Measurements from ENCODE around the gene NANOG. TPM values are rescaled to one million over a fixed set of nuclear protein-coding genes. Genes with fewer than 3 reads are reported as not detected.
"Not testable (repeated sequence)": the region's sequence is repeated elsewhere in the genome, so short reads cannot be mapped to it uniquely, and the experiment has no call there.

Gene NANOG
- total RNA-seq, 1 donor from 2014 or later = 0.58 TPM

DNA sequence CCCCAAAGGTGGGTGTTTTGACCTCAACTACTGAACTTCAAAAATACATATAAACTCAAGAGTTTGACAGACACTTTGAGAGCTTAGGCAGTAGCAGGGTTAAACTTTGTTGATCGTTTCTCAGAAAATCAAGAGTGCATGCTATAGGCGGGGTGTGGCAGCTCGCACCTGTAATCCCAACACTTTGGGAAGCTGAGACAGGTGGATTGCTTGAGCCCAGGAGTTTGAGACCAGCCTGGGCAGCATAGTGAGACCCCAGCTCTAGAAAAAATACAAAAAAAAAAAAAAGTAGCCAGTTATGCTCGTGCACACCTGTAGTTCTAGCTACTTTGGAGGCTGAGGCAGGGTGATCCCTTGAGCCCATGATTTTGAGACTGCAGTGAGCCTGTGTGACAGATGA, 12.3 kb downstream of the NANOG start:
- no peaks in the 10 kb centered on the region for H3K27me3 Mint-ChIP-seq (ENCODE audit: low read depth)
- no peaks in the 10 kb centered on the region for H3K36me3 Mint-ChIP-seq
- no peak overlapping the region for H3K27ac Mint-ChIP-seq

GRCh38 chr12:7806319-7806718, 17.1 kb downstream of the NANOG start:
- not testable (repeated sequence) for H3K4me1 Mint-ChIP-seq; H3K36me3 Mint-ChIP-seq; H3K27me3 Mint-ChIP-seq (ENCODE audit: low read depth); H3K27ac Mint-ChIP-seq; H3K4me3 Mint-ChIP-seq; DNase-seq (ENCODE audit: low spot score in 2 of 2, unreplicated experiment in 2 of 2); H3K9me3 Mint-ChIP-seq

More for the DNA sequence above, 12.3 kb downstream of the NANOG start:
- TF ChIP-seq, protein P1, sequence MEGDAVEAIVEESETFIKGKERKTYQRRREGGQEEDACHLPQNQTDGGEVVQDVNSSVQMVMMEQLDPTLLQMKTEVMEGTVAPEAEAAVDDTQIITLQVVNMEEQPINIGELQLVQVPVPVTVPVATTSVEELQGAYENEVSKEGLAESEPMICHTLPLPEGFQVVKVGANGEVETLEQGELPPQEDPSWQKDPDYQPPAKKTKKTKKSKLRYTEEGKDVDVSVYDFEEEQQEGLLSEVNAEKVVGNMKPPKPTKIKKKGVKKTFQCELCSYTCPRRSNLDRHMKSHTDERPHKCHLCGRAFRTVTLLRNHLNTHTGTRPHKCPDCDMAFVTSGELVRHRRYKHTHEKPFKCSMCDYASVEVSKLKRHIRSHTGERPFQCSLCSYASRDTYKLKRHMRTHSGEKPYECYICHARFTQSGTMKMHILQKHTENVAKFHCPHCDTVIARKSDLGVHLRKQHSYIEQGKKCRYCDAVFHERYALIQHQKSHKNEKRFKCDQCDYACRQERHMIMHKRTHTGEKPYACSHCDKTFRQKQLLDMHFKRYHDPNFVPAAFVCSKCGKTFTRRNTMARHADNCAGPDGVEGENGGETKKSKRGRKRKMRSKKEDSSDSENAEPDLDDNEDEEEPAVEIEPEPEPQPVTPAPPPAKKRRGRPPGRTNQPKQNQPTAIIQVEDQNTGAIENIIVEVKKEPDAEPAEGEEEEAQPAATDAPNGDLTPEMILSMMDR (IDR thresholded peaks at IDR 0.05; ENCODE audit: unreplicated experiment) = no peak
- H3K4me1 Mint-ChIP-seq = peaks cover 6% of the 10 kb centered on the region
- no peak overlapping the region for H3K4me3 Mint-ChIP-seq
- H3K9me3 Mint-ChIP-seq = no peaks in the 10 kb centered on the region
- no peak for DNase-seq (ENCODE audit: low spot score in 2 of 2, unreplicated experiment in 2 of 2)

GRCh38 chr12:7806863-7807487, 17.8 kb downstream of the NANOG start:
- Mint-ChIP-seq H3K4me3 (no peak overlapping the region), H3K27ac (no peak overlapping the region), H3K4me1 (no peaks in the 10 kb centered on the region), H3K27me3 (ENCODE audit: low read depth) (no peaks in the 10 kb centered on the region), H3K36me3 (no peaks in the 10 kb centered on the region), H3K9me3 (no peaks in the 10 kb centered on the region)
- TF ChIP-seq, protein P1 (IDR thresholded peaks at IDR 0.05; ENCODE audit: unreplicated experiment) = peak; percentile 72
- peak; percentile 55 to 82 for DNase-seq (ENCODE audit: low spot score in 2 of 2, unreplicated experiment in 2 of 2)

- H3K27ac Mint-ChIP-seq = peak overlapping the region; percentile 90
- not testable (repeated sequence) for DNase-seq (ENCODE audit: low spot score in 2 of 2, unreplicated experiment in 2 of 2); H3K4me3 Mint-ChIP-seq; H3K4me1 Mint-ChIP-seq; H3K27me3 Mint-ChIP-seq (ENCODE audit: low read depth); H3K9me3 Mint-ChIP-seq; H3K36me3 Mint-ChIP-seq
Observed at GRCh38 chr12:7825754-7826153, 36.6 kb downstream of the NANOG start.

DNA sequence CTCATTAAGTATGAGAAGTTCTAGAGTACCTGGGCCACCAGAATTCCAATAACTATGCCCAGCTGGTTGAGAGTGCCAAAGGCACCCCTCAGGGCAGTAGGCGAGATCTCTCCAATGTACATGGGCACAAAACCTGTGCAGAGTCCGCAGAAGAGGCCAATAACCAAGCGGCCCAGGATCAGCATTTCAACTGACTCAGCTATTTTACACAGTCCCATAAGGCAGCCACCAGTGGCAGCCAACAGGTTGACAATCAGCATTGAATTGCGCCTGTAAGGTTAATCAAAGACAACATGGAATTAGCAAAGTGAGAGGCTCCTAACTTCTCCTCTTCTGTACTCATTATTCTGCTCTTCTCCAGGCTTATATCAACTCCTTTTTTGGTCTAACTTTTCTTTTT, 40.5 kb downstream of the NANOG start:
- H3K9me3 Mint-ChIP-seq; H3K27me3 Mint-ChIP-seq (ENCODE audit: low read depth); DNase-seq (ENCODE audit: low spot score in 2 of 2, unreplicated experiment in 2 of 2); H3K27ac Mint-ChIP-seq; H3K4me3 Mint-ChIP-seq; H3K36me3 Mint-ChIP-seq: not testable (repeated sequence)
- peaks cover 30% of the 10 kb centered on the region for H3K4me1 Mint-ChIP-seq

GRCh38 chr12:7832059-7832696, 43.0 kb downstream of the NANOG start:
- Mint-ChIP-seq H3K27ac (peak overlapping the region; percentile 22), H3K4me3 (no peak overlapping the region), H3K9me3 (no peaks in the 10 kb centered on the region), H3K27me3 (ENCODE audit: low read depth) (no peaks in the 10 kb centered on the region), H3K36me3 (no peaks in the 10 kb centered on the region), H3K4me1 (peaks cover 34% of the 10 kb centered on the region)
- TF ChIP-seq, protein P1 (IDR thresholded peaks at IDR 0.05; ENCODE audit: unreplicated experiment) = peak; percentile 16
- DNase-seq (ENCODE audit: low spot score in 2 of 2, unreplicated experiment in 2 of 2) = no peak

DNA sequence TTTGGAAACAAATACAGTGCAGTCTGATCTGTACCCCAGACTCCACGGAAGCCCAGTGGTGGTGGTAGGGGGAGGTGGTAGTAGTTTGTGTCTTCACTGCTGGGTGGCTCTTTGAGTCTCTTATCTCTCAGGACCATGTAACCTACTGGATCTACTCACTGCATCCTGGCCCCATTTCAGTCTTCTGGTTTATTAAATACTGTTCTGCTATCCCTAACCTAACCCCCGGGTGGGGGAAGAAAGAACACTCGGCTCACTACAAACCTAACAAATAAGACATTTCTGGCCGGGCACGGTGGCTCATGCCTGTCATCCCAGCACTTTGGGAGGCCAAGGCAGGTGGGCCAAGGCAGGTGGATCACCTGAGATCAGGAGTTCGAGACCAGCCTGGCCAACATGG, 44.0 kb downstream of the NANOG start:
- H3K27me3 Mint-ChIP-seq (ENCODE audit: low read depth); H3K36me3 Mint-ChIP-seq; H3K4me3 Mint-ChIP-seq; DNase-seq (ENCODE audit: low spot score in 2 of 2, unreplicated experiment in 2 of 2); H3K9me3 Mint-ChIP-seq: not testable (repeated sequence)
- peaks cover 34% of the 10 kb centered on the region for H3K4me1 Mint-ChIP-seq
- H3K27ac Mint-ChIP-seq = peak overlapping the region; percentile 81

Data from mesothelial cell of epicardium (in vitro differentiated cells).